K562 (cell line): Measurements from ENCODE around the gene TMEM170A. TPM values are rescaled to one million over a fixed set of nuclear protein-coding genes. Genes with fewer than 3 reads are reported as not detected.

ENCODE experiments used
- DACH1 ChIP-seq: fragments of 450-650 bp; IDR thresholded peaks from 2 replicates; pipeline ENCODE4 v1.6.1; 2018; ENCODE audit not compliant: partially characterized antibody
- E4F1 ChIP-seq: fragments of 250-450 bp; sonication (Bioruptor Pico); IDR thresholded peaks from 2 replicates; pipeline ENCODE4 v1.5.0; 2021; ENCODE audit warnings: mild to moderate bottlenecking, borderline replicate concordance
- ELF1 ChIP-seq: fragments of 200-800 bp; sonication (Bioruptor generic); IDR thresholded peaks from 2 replicates; pipeline ENCODE4 v1.6.1; 2016; ENCODE audit warnings: missing genetic modification characterization, missing compliant biosample characterization
- NCOA4 ChIP-seq: fragments of 450-650 bp; IDR thresholded peaks from 2 replicates; pipeline ENCODE4 v1.6.1; 2018; ENCODE audit warnings: mild to moderate bottlenecking; ENCODE audit not compliant: partially characterized antibody
- OTX1 ChIP-seq: fragments of 450-650 bp; formaldehyde crosslinking; IDR thresholded peaks from 2 replicates; pipeline ENCODE4 v1.4.0; 2022; ENCODE audit warnings: mild to moderate bottlenecking
- PBX2 ChIP-seq, 2 experiments: IDR thresholded peaks in 1 of 2; conservative IDR thresholded peaks in 1 of 2; 2 replicates each; pipeline ENCODE4 v1.6.1; 2016; ENCODE audit warnings: low read depth in 2 of 2, mild to moderate bottlenecking in 1 of 2, missing compliant biosample characterization in 1 of 2, missing genetic modification characterization in 1 of 2, moderate library complexity in 1 of 2
- PML ChIP-seq: IDR thresholded peaks from 2 replicates; pipeline ENCODE4 v1.6.1; 2012; ENCODE audit warnings: low read length, inconsistent platforms
- PRPF4 ChIP-seq: fragments of 200-400 bp; formaldehyde crosslinking; IDR thresholded peaks from one replicate; pipeline ENCODE4 v1.6.1; 2017; ENCODE audit warnings: low read length, low read depth, mild to moderate bottlenecking; ENCODE audit not compliant: insufficient read depth, poor library complexity, severe bottlenecking
- STAT6 ChIP-seq: sonication (generic); formaldehyde crosslinking; IDR thresholded peaks from 2 replicates; pipeline ENCODE4 v1.8.1; 2023; ENCODE audit warnings: mild to moderate bottlenecking, missing genetic modification reagents
- THAP12 ChIP-seq: fragments of 250-450 bp; sonication (Bioruptor Pico); IDR thresholded peaks from 2 replicates; pipeline ENCODE4 v1.9.0; 2021; ENCODE audit warnings: mild to moderate bottlenecking, inconsistent platforms
- ZBTB7A ChIP-seq: IDR thresholded peaks from 2 replicates; pipeline ENCODE4 v1.6.1; 2011; ENCODE audit warnings: low read depth, mild to moderate bottlenecking, low read length, moderate library complexity, borderline replicate concordance; ENCODE audit not compliant: control insufficient read depth
- ZNF121 ChIP-seq: sonication (generic); formaldehyde crosslinking; conservative IDR thresholded peaks from 2 replicates; pipeline ENCODE4 v1.8.0; 2022; ENCODE audit warnings: missing genetic modification reagents
- ZNF277 ChIP-seq: fragments of 250-450 bp; sonication (Bioruptor Pico); IDR thresholded peaks from 2 replicates; pipeline ENCODE4 v1.8.0; 2022; ENCODE audit warnings: inconsistent platforms, mild to moderate bottlenecking, moderate library complexity, borderline replicate concordance
- ZNF431 ChIP-seq: sonication (generic); formaldehyde crosslinking; IDR thresholded peaks from 2 replicates; pipeline ENCODE4 v1.8.0; 2022; ENCODE audit warnings: mild to moderate bottlenecking, missing genetic modification reagents
- polyA plus RNA-seq, 8 experiments: library from polyadenylated mRNA; depleted of rRNA in 4 of 8; stranded (reverse) in 5 of 8; unstranded in 3 of 8; fragments of >200 nt; fragmentation: Nextera tagmentation in 2 of 8; fragmentation: Illumina TruSeq in 1 of 8; extraction: Ambion mirVana in 2 of 8; extraction: Trizol in 1 of 8; gene quantifications; 2 replicates each; pipeline versions ENCODE4 v1.2.1 to v1.2.3, GENCODE V29; 2011 to 2014; ENCODE audit warnings: inconsistent platforms in 1 of 8, missing spikeins in 1 of 8
- total RNA-seq, 7 experiments: library from RNA; depleted of rRNA in 6 of 7; stranded (reverse); fragments of >200 nt in 6 of 7; fragmentation: Illumina TruSeq in 2 of 7; extraction: Trizol in 2 of 7; gene quantifications; 2 replicates each; pipeline versions ENCODE4 v1.2.1 to v1.2.3, GENCODE V29; 2011 to 2021; ENCODE audit warnings: low replicate concordance in 1 of 7

TMEM170A gene
- total and polyA plus RNA-seq, 9 of the 15 experiments (the other 6 are each of a cell fraction or from before 2014, with no cell fraction given): 6.1 to 30.2 (median 15.0) TPM

- TF ChIP-seq E4F1 (no peak), ZNF121 (no peak), ZNF431 (CRISPR knock-in tag) (no peak), THAP12 (CRISPR knock-in tag) (no peak), ELF1 (tag) (no peak), DACH1 (no peak), ZBTB7A (no peak), STAT6 (CRISPR knock-in tag) (0 out of 2 replicates have a peak, but pooled peaks have one; percentile 4), ZNF277 (no peak), NCOA4 (no peak), PRPF4 (no peak), PBX2 (CRISPR knock-in tag; IDR thresholded peaks at IDR 0.05; ENCODE audit: low read depth) (no peak), PBX2 (tag; conservative IDR thresholded peaks at IDR 0.05; ENCODE audit: low read depth) (peak; percentile 72), OTX1 (no peak), PML (peak; percentile 47; the same call in 1 of the 2 replicates)
Measured at GRCh38 chr16:75433732-75434413, 30.6 kb downstream of the TMEM170A start (continued).
